Fibroblast of lung (primary cell): ENCODE measurements around the gene TPH2.

Experiments
- CTCF ChIP-seq, 2 donors: IDR thresholded peaks in 1 of 2; conservative IDR thresholded peaks in 1 of 2; 1 replicate in 1 of 2; 2 replicates in 1 of 2; pipeline ENCODE4 v1.5.1; 2011 to 2012; ENCODE audit warnings: low read length in 2 of 2, control low read depth in 1 of 2, inconsistent platforms in 1 of 2, low read depth in 1 of 2, mild to moderate bottlenecking in 1 of 2
- EZH2 ChIP-seq: IDR thresholded peaks from 2 replicates; pipeline ENCODE4 v1.5.1; 2012; ENCODE audit warnings: low read length, control low read depth, mild to moderate bottlenecking; ENCODE audit errors: missing control alignments

- TF ChIP-seq CTCF (conservative IDR thresholded peaks at IDR 0.05 in 1 of 2, IDR thresholded peaks at IDR 0.05 in 1 of 2; ENCODE audit: low read depth in 1 of 2, low read length in 2 of 2), result no peak
- TF ChIP-seq EZH2, result no peak
Observed at GRCh38 chr12:71981149-71981548, 42.5 kb downstream of the TPH2 start.
